Stimulated activated CD4-positive, alpha-beta T cell treated with anti-CD3 and anti-CD28 coated beads, Interleukin-1b, Interleukin-23, amount 100 ng/mL, for 24 hours (primary cell): ENCODE measurements around the gene ULK1.
"Not testable (repeated sequence)": the region's sequence is repeated elsewhere in the genome, so short reads cannot be mapped to it uniquely, and the experiment has no call there.

Experiments used
- DNase-seq, 4 experiments: peaks; one replicate each; pipeline ENCODE4 v3.0.0-alpha.2; 2020; ENCODE audit warnings: low read depth in 4 of 4, low spot score in 1 of 4

The ULK1 gene

DNA sequence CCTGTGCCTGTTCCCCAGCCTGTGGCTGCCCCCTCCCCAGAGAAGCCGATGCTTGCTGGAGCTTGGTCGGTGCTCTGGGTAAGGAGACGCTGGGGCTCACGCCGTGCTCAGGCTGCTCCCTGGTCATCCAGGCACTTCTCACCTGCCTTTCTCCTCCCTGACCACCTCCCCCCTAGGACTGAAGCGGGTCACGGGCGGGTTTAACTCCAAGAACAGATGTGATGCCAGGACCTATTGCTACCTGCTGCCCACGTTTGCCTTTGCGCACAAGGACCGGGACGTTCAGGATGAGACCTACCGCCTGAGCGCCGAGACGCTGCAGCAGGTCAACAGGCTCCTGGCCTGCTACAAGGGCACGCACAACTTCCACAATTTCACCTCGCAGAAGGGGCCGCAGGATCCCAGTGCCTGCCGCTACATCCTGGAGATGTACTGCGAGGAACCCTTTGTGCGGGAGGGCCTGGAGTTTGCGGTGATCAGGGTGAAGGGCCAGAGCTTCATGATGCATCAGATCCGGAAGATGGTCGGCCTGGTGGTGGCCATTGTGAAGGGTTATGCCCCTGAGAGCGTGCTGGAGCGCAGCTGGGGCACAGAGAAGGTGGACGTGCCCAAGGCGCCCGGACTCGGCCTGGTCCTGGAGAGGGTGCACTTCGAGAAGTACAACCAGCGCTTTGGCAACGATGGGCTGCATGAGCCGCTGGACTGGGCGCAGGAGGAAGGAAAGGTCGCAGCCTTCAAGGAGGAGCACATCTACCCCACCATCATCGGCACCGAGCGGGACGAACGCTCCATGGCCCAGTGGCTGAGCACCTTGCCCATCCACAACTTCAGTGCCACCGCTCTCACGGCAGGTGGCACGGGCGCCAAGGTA lies 46.9 kb downstream of the ULK1 start:
- DNase-seq = no peak

DNA sequence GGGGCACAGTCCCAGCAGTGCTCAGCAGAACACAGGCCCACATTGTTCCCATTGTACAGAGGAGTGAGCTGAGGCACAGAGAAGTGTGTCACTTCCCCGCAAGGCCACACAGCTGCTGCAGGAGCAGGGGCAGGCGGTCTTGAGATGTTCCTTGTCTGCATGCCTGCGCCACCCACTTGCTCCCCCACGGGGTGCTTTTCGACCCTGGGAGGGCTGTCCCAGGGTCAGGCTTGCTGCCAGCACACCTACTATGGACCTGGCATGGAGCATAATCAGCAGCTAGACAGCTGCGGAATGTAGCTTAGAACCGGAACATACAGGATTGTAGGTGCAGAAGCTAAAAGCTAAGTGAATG lies 47.5 kb downstream of the ULK1 start:
- DNase-seq = no peak

DNA sequence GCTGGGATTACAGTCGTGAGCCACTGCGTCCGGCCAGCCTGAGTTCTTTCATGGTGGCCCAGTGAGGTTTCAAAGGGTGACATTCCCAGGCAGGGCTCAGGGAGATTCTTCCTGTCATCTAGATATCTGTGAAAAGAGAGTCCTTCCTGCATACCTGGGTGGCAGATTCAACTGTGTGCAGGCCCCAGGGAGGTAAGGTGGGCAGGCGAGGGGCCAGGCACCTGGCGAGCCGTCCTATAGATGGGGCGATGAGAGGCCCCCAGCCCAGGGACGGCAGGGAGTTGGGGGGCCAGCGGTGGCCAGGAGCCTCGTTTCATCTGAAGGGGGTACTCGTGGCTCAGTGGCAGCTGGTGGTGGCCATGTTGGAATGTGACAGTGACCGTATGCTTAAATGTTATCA lies 48.2 kb downstream of the ULK1 start:
- no peak for DNase-seq

DNA sequence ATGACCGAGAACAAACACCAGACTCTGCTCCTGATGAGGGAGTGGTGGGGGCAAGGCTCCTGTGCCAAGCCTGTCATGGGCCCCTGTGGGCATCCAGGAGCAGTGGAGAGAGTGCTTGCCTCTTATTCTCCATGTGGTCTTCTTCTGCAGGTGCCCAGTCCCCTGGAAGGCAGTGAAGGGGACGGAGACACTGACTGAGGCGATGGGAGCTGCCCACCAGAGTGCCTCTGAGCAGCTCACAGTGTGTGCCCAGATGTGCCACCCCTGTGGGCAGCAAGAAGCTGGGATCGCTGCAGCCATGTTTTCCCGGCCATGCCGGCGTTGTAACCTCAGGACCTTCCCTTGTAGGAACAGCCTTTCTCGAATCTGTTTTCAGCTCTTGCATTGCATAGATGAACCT lies 49.0 kb downstream of the ULK1 start:
- DNase-seq = no peak

DNA sequence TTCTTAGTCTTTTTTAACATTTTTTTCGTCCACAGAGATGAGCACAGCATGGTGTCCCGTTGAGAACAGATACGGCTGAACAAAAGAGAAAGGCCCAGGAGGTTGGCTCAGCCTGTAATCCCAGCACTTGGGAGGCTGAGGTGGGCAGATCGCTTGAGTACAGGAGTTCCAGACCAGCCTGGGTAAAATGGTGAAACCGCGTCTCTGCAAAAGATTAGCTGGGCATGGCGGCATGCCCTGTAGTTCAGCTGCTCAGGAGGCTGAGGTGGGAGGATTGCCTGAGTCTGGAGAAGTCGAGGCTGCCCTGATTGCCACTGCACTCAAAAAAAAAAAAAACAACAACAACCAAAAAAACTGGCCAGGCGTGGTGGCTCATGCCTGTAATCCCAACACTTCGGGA lies 49.5 kb downstream of the ULK1 start:
- DNase-seq = no peak

DNA sequence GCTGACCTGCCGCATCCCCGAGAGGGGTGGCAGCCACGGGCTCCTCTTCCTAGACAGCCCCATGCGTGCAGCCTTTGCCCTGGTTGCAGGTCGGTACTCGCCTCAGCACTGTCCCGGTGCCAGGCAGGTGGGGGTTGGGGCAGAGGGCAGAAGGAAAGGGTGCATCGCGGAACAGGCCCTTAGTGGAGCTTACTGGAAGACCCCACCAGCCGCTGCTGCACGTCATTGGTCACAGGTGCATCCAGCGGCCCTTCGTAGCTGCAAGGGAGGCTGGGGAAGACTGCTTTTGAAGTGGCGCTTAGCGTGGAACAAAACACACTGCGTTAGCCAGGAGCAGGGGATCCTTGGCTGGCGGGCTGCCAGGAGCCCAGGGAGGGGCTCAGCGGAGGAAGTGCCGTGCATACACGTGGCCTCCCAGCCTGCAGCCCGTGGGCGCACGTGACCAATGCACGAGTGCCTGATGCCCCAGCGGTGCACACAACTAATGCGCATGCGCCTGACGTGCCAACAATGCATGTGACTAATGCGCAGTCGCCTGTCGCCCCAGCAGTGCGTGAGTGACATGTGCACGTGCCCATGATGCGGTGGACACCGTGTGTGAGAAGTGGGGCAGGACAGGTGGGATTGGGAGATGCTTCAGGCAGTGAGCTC lies 50.3 kb downstream of the ULK1 start:
- DNase-seq = no peak

DNA sequence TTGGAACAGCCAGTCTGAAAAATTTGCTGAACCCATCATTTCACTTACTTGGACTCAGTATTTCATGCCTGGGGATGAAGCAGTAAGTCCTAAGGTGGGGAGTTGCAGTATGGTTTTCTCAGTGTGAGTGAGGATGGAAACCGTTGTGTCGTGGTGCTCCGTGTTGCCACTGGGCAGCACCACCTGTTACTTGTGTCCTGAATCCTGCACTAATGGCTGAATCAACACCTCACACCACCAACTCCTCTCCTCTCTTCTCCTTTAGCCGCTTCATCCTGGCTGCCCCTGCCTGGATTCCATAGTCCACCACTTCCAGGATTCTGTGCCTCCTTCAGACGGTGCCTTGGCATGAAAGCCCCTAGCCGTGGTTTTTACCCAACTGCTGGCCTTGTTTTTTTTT lies 52.3 kb downstream of the ULK1 start:
- no peak for DNase-seq

DNA sequence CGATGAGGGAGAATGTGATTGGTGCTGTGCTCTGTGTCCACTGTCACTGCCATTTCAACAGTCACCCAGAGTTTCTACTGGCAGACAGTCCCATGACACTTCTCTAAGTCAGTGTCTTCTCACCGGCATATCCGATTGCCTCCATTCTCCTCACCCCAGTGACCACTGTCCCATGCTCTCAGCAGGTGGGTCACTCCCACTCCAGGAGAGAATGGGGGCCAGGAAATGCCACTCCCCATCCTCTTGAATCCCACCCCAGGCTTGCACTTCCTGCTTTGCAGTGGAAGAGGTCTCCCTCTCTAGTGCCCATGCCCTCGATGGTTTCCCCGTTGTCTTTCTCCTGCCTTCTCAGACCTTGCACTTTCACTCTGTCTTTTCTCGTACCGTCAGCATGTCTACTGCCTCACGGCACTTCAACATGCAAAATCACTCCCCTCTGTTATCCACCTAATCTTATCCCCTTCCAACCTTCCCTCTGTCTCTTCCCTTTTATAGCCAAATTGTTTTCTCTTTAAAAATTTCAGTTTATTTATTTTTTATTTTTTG lies 53.1 kb downstream of the ULK1 start:
- DNase-seq = no peak

DNA sequence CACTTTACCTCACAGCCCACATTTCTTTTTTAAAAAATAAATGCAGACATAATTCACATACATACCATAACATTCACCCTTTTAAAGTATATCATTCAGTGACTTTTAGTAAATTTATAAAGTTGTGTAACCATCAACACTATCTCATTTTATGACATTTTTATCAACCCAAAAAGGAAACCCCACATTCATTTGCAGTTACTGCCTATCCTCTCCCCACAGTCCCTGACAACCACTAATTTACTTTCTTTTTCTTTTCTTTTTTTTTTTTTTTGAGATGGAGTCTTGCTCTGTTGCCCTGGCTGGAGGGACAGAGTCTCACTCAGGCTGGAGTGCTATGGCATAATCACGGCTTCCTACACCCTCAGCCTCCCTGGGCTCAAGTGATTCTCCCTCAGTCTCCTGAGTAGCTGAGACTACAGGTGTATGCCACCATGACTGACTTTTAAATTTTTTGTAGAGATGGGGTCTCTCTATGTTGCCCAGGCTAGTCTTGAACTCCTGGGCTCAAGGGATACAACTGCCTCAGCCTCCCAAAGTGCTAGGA lies 53.8 kb downstream of the ULK1 start:
- no peak for DNase-seq

DNA sequence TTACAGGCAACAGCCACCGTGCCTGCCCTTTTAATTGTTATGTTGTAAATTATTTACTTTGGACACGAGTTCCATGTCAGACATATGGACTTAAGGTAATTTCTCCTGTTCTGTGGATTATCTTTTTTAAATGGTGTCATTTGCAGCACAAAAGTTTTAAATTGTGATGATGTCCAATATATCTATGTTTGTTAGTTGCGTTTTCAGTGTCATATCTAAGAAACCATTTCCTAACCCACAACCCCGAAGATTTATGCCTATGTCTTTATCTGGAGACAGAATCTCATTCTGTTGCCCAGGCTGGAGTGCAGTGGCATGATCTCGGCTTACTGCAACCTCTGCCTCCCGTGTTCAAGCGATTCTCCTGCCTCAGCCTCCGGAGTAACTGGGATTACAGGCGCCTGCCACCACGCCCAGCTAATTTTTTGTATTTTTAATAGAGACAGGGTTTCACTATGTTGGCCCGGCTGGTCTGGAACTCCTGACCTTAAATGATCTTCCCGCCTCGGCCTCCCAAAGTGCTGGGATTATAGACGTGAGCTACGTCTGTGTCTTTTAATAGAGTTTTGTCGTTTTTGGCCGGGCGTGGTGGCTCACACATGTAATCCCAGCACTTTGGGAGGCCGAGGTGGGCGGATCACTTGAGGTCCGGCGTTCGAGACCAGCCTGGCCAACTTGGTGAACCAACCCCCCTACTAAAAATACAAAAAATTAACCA lies 54.5 kb downstream of the ULK1 start:
- not testable (repeated sequence) for DNase-seq

DNA sequence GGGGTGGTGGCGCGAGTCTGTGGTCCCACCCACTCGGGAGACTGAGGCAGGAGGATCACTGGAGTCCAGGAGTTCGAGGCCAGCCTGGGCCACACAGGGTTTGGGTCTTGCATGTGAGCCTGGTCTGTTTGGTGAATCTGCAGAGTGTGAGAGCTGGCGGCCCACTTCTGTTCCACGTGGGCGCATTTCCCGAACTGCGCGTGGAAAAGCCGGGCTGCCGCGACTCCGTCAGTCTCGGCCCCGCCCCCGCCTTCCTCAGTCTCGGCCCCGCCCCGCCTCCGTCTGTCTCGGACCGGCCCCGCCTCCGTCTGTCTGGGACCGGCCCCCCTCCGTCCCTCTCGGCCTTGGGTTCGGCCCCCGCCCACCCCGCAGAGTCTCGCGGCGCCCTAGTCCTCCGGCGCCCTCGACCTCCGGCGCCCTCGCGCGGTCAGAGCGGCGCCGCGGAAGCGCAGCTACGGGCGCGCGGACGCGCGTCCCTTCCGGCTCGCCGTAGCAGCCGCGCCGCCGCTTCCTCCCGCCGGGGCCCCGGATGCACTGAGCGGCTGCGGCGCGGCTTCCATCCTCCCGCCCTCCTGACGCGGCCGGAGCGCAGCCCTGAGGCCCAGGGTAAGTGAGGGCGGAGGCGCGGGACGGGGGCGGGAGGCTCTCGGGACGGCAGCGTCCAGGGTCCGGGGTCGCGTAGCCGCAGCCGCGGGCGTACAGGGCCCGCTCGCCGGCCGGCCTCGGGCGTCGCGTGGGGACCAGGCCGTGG lies 55.2 kb downstream of the ULK1 start, which contains the start of gene EP400:
EP400 (plus strand) TSS at position 512 of the 751 bp plus-strand sequence. CDS start 10,678 bp downstream, outside the sequence.
- peak; percentile 73 to 97 (median 89) for DNase-seq

DNA sequence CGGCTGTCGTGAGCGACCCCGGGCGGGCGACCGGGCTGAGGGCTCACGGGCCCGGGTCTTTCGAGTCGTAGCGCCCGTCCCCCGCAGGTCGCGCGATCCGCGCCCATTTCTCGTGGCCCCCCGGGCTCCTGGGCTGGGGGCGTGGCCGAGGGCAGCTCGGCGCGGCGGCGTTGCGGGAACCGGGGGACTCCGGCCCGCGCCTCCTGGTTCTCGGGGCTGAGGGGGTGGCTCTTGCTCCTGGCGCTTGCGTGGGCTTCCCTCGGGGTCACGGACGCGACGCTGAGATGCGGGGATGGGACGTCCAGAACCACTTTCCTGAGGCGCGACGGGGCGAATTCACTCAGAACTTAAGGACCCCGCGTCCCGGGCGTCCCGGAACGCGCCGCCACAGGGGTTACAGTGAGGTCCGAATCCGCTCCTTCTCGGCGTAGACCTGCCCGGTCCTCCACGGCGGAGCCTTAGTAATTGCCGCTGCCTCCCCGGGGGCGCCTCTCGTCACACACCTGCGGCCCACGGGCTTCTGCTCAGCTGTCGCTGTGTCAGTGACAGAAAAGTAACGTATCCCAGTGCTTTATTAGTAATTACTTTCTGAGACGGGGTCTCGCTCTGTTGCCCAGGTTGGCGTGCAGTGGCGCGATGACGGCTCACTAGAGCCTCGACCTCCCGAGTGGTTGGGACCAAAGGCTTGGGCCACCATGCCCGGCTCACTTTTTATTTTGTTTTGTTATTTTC lies 55.9 kb downstream of the ULK1 start:
- DNase-seq = peak in 1 of 4 experiments; percentile 26

DNA sequence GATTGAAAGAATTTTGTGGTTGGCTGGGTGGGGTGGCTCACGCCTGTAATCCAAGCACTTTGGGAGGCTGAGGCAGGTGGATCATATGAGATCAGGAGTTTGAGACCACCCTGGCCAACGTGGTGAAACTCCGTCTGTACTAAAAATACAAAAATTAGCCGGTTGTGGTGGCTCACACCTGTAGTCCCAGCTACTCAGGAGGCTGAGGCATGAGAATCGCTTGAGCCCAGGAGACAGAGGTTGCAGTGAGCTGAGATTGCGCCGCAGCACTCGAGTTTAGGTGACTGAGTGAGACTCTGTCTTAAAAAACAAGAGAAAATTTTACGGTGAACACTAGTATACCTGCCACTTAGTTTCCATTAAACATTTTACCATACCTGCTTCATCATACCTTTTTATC lies 59.4 kb downstream of the ULK1 start:
- DNase-seq = not testable (repeated sequence)

DNA sequence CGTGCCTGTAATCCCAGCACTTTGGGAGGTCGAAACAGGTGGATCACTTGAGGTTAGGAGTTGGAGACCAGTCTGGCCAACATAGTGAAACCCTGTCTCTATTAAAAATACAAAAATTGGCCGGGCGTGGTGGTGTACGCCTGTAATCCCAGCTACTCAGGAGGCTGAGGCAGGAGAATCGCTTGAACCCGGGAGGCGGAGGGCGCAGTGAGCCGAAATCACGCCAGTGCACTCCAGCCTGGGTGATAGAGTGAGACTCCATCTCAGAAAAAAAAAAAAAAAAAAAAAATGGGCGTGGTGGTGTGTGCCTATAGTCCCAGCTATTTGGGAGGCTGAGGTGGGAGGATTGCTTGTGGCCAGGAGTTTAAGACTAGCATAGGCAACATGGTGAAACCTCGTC lies 60.0 kb downstream of the ULK1 start:
- DNase-seq = not testable (repeated sequence)

DNA sequence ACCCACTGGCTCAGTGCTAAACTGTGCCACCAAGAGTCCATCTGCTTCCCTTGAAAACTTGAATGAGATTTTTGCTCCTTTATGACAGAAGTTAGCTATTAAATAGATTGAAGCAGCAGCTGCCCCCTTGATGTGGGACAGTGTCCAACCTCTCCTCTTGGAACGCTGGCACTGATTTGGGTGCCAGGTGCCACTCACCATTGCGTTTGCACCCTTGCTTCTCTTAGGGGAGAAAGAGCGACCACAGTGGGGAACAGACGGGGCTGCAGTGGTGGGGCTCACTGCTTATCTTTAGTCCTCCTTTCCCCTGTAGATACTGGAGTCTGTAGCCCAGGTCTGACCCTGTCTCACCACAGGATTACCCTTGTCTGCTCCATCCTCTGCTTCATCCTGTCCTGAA lies 64.7 kb downstream of the ULK1 start:
- DNase-seq = no peak

DNA sequence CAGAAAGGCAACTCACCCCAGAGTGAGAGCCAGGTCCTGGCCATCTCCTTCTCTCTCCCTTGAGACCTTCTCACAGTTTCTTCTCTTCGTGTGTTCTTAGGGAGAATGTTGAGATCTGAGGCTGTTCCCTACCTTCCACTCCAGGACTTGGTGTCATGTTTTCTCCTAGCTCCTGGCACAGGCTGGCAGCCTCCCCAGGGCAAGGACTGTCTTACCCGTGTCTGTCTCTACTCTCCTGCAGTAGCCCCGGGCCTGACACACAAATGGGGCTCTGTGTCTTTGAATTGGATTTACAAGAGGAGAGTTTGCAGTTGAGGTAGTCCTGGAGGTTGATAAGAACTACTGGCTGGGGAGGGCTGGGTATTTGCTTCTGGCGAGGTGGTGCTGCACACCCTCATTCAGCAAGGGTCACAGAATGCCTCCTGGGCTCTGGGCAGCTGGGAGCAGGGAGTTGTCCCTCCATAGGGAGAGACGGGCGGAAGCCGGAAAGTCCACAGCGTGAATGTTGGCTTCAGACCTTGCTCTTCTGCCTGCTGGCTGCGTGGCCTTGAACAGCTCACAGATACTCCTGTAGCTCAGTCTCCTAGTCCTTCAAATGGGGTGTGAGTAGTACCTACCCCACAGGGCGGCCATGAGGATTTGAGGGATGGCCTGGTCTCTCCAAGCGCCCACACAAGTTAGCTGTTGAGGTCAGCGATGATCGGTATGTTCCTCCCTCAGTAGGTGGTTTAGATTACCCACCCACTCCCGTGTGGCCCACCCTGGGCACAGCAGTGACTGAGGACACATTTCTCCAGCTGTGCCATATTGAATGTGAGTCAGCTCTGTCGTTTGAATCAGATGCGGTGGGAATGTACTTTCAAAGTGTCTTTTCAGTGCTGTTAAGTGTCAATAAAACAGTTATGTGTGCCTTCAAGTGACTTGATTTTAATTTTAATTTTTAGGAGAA lies 65.5 kb downstream of the ULK1 start:
- no peak for DNase-seq

DNA sequence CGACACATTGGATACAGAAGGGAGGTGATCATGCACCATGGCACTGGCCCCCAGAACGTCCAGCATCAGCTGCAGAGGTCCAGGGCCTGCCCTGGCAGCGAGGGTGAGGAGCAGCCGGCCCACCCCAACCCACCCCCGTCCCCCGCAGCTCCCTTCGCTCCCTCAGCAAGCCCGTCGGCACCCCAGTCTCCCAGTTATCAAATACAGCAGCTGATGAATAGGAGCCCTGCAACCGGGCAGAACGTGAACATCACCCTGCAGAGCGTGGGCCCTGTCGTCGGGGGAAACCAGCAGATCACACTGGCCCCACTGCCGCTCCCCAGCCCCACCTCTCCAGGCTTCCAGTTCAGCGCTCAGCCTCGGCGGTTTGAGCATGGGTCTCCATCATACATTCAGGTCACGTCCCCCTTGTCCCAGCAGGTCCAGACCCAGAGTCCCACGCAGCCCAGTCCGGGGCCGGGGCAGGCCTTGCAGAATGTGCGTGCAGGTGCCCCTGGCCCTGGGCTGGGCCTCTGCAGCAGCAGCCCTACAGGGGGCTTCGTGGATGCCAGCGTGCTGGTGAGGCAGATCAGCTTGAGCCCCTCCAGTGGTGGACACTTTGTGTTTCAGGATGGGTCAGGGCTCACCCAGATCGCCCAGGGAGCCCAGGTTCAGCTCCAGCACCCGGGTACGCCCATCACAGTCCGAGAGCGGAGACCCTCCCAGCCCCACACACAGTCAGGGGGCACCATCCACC lies 66.3 kb downstream of the ULK1 start:
- not testable (repeated sequence) for DNase-seq

DNA sequence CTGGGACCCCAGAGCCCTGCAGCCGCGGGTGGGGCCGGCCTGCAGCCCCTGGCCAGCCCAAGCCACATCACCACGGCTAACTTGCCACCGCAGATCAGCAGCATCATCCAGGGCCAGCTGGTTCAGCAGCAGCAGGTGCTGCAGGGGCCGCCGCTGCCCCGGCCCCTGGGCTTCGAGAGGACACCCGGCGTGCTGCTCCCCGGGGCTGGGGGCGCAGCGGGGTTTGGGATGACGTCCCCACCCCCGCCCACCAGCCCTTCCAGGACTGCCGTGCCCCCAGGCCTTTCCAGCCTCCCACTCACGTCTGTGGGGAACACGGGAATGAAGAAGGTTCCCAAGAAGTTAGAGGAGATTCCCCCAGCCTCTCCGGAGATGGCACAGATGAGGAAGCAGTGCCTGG lies 66.9 kb downstream of the ULK1 start:
- DNase-seq = not testable (repeated sequence)
